Measurements from ENCODE around the gene DNAJB6.

Gene DNAJB6

DNA sequence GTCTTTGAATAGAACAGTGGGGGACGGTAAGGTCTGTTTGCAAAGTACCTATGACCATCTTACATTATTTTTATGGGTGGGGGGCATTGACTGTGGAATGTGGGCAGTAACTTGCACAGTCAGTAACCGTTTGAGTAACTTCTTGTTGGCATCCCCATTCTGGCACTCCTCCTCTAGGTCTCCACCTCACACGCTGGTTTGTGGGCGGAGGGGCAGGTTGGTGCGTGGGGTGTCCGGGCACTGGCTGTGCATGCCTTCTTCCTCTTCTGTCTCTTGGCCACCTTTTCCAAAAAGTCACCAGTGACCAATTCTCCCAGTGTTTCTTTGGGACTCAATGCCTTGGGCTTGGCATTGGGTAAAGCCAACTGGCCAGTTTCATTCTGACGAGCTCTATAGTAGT is 43.6 kb downstream of the DNAJB6 start:
- CTCF ChIA-PET, result interaction anchor here (1.1 to 2.3 kb wide), 4 partner anchors 9 to 24 kb away, joined by 3 to 8 read pairs (median 8); no protein-coding TSS in a partner anchor
- DNase-seq, result no peak
- H3K4me3 ChIP-seq (ENCODE audit: control insufficient read depth in 1 of 7, extremely low read depth in 1 of 7, insufficient read depth in 4 of 7, low read depth in 2 of 7, low read length in 6 of 7), result no peak overlapping the region
- H3K9me3 ChIP-seq (ENCODE audit: control extremely low read depth in 1 of 5, control insufficient read depth in 4 of 5, insufficient read depth in 2 of 5, low read depth in 1 of 5, low read length in 4 of 5), result no peaks in the 10 kb centered on the region
- H3K36me3 ChIP-seq (ENCODE audit: control insufficient read depth in 4 of 4, insufficient read depth in 4 of 4, low read length in 3 of 4), result peaks cover 23 to 87% (median 62%) of the 10 kb centered on the region in 4 experiments
- 95% methylated on average over 5 of the region's 7 CpGs for WGBS (ENCODE audit: insufficient coverage)
- H3K27ac ChIP-seq (ENCODE audit: insufficient read depth in 1 of 2, low read depth in 1 of 2, low read length in 2 of 2, poor library complexity in 1 of 2, severe bottlenecking in 2 of 2), result no peak overlapping the region
- POLR2A ChIA-PET, result interaction anchor here (0.8 kb wide), 1 partner anchor 148 kb away, joined by 3 read pairs; no protein-coding TSS in a partner anchor
- no peaks in the 10 kb centered on the region for H3K27me3 ChIP-seq (replicated peaks in 2 of 5; ENCODE audit: control insufficient read depth in 4 of 5, insufficient read depth in 5 of 5, low read length in 4 of 5)
- H3K4me1 ChIP-seq (ENCODE audit: control extremely low read depth in 1 of 4, control insufficient read depth in 4 of 4, insufficient read depth in 4 of 4, low read length in 3 of 4), result no peaks in the 10 kb centered on the region

DNA sequence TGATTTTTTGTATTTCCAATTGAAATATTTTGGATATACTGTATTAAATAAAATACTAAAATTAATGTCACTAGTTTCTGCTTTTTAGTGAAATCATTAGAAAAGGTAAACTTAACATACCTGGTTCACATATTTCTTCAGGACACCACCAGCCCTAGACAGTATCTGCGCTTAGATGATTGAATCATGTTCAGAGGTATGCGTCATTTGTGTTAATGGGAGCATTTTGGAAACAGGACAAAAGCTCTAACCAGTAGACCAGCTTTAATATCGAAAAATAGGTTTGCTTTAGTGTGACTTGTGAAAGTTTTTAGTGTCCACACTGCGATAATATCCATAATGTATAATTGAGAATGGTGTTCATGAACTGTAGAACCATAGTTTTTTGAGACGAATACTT is 47.1 kb downstream of the DNAJB6 start:
- DNase-seq, result no peak
- ChIA-PET CTCF (interaction anchor here (0.7 to 1.7 kb wide), 4 partner anchors 10 to 158 kb away, joined by 3 to 8 read pairs (median 4); no protein-coding TSS in a partner anchor), POLR2A (no interaction called here)
- H3K36me3 ChIP-seq (ENCODE audit: control insufficient read depth in 4 of 4, insufficient read depth in 4 of 4, low read length in 3 of 4), result peaks cover 21 to 71% (median 55%) of the 10 kb centered on the region in 4 experiments
- H3K27ac ChIP-seq (ENCODE audit: insufficient read depth in 1 of 2, low read depth in 1 of 2, low read length in 2 of 2, poor library complexity in 1 of 2, severe bottlenecking in 2 of 2), result no peak overlapping the region
- no peaks in the 10 kb centered on the region for H3K27me3 ChIP-seq (replicated peaks in 2 of 5; ENCODE audit: control insufficient read depth in 4 of 5, insufficient read depth in 5 of 5, low read length in 4 of 5)
- peaks cover 5 to 22% (median 19%) of the 10 kb centered on the region in 4 experiments for H3K4me1 ChIP-seq (ENCODE audit: control extremely low read depth in 1 of 4, control insufficient read depth in 4 of 4, insufficient read depth in 4 of 4, low read length in 3 of 4)
- H3K9me3 ChIP-seq (ENCODE audit: control extremely low read depth in 1 of 5, control insufficient read depth in 4 of 5, insufficient read depth in 2 of 5, low read depth in 1 of 5, low read length in 4 of 5), result no peaks in the 10 kb centered on the region
- WGBS (ENCODE audit: insufficient coverage), result 100% methylated on average over 2 of the region's 5 CpGs
- H3K4me3 ChIP-seq (ENCODE audit: control insufficient read depth in 1 of 7, extremely low read depth in 1 of 7, insufficient read depth in 4 of 7, low read depth in 2 of 7, low read length in 6 of 7), result no peak overlapping the region

DNA sequence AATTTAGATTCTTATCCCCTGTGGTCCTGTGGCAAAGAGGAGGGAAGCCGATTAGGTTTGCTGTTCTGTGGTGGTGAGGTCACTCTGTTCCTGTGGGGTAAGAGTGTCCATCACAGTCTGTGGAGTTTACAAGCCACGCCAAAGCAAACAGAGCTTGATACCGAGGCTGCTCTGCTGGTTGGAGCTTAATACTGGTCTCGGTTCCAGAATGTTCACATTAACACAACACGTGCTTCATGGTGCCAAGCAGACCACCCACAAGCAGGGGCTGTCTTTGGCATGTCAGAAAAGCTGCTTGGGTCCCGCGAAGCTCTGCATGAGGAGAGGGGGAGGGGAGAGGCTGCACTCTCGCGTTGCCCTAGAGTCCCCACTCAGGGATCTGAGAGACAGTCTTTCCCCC is 47.5 kb downstream of the DNAJB6 start:
- no peaks in the 10 kb centered on the region for H3K27me3 ChIP-seq (replicated peaks in 2 of 5; ENCODE audit: control insufficient read depth in 4 of 5, insufficient read depth in 5 of 5, low read length in 4 of 5)
- no peak overlapping the region for H3K27ac ChIP-seq (ENCODE audit: insufficient read depth in 1 of 2, low read depth in 1 of 2, low read length in 2 of 2, poor library complexity in 1 of 2, severe bottlenecking in 2 of 2)
- no peak overlapping the region for H3K4me3 ChIP-seq (ENCODE audit: control insufficient read depth in 1 of 7, extremely low read depth in 1 of 7, insufficient read depth in 4 of 7, low read depth in 2 of 7, low read length in 6 of 7)
- DNase-seq, result no peak
- peaks cover 17 to 70% (median 54%) of the 10 kb centered on the region in 4 experiments for H3K36me3 ChIP-seq (ENCODE audit: control insufficient read depth in 4 of 4, insufficient read depth in 4 of 4, low read length in 3 of 4)
- no peaks in the 10 kb centered on the region for H3K9me3 ChIP-seq (ENCODE audit: control extremely low read depth in 1 of 5, control insufficient read depth in 4 of 5, insufficient read depth in 2 of 5, low read depth in 1 of 5, low read length in 4 of 5)
- H3K4me1 ChIP-seq (ENCODE audit: control extremely low read depth in 1 of 4, control insufficient read depth in 4 of 4, insufficient read depth in 4 of 4, low read length in 3 of 4), result peaks cover 10 to 26% (median 23%) of the 10 kb centered on the region in 4 experiments
- ChIA-PET POLR2A (no interaction called here), CTCF (no interaction called here)
- WGBS (ENCODE audit: insufficient coverage), result 95% methylated on average over 9 of the region's 9 CpGs

DNA sequence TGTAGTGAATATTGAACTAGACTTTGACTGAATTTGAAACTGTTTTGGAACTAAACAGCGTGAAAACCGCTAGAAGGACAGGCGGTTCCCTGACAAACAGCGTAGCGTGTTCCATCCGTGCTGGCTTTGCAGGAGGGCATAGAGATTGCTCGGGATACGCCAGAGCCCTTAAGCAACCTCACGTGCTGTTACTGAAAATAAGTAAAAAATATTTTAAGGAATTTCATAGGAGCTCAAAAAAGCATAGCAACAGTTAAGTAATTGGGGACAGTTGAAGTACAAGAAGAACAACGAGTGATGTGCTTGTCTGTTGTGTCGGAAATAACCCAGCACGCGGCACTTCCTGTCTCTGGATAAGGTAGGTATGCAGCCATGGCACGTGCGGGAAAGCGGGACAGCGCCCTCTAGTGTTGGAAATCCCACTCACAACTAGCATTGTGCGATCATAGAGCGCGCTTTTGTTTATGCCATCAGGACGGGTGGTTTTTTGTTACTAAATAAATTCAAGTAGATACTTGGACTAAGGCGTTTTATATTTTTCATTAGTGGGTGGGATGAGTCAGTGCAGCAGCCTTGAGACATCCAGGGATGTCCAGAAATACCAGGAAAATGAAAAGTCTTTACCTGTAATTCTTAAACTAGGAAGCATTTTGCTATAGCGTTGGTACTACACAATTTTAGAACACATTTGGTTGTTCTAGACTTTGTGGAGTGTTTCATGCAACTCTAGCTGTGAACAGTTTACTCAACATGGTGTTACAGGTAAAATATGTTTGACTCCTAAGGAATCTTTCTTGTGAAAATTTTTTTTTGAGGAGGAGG is 50.4 kb downstream of the DNAJB6 start:
- WGBS (ENCODE audit: insufficient coverage), result 72% methylated on average over 13 of the region's 23 CpGs
- Histone ChIP-seq H3K9me3 (ENCODE audit: control extremely low read depth in 1 of 5, control insufficient read depth in 4 of 5, insufficient read depth in 2 of 5, low read depth in 1 of 5, low read length in 4 of 5) (no peaks in the 10 kb centered on the region), H3K4me1 (ENCODE audit: control extremely low read depth in 1 of 4, control insufficient read depth in 4 of 4, insufficient read depth in 4 of 4, low read length in 3 of 4) (peaks cover 20 to 51% (median 48%) of the 10 kb centered on the region in 4 experiments), H3K27me3 (replicated peaks in 2 of 5; ENCODE audit: control insufficient read depth in 4 of 5, insufficient read depth in 5 of 5, low read length in 4 of 5) (no peaks in the 10 kb centered on the region), H3K27ac (ENCODE audit: insufficient read depth in 1 of 2, low read depth in 1 of 2, low read length in 2 of 2, poor library complexity in 1 of 2, severe bottlenecking in 2 of 2) (peak overlapping the region in 1 of 2 experiments; percentile 12), H3K36me3 (ENCODE audit: control insufficient read depth in 4 of 4, insufficient read depth in 4 of 4, low read length in 3 of 4) (peaks cover 9 to 71% (median 44%) of the 10 kb centered on the region in 4 experiments), H3K4me3 (ENCODE audit: control insufficient read depth in 1 of 7, extremely low read depth in 1 of 7, insufficient read depth in 4 of 7, low read depth in 2 of 7, low read length in 6 of 7) (peak overlapping the region in 1 of 7 experiments; percentile 9)
- peak; percentile 85 to 94 (median 93) for DNase-seq
- ChIA-PET CTCF (interaction anchor here (0.7 to 5.3 kb wide), 16 partner anchors 8 to 1761 kb away, joined by 3 to 33 read pairs (median 4); no protein-coding TSS in a partner anchor), POLR2A (interaction anchor here (0.6 kb wide), 2 partner anchors 23 to 437 kb away, joined by 4 read pairs; no protein-coding TSS in a partner anchor)

DNA sequence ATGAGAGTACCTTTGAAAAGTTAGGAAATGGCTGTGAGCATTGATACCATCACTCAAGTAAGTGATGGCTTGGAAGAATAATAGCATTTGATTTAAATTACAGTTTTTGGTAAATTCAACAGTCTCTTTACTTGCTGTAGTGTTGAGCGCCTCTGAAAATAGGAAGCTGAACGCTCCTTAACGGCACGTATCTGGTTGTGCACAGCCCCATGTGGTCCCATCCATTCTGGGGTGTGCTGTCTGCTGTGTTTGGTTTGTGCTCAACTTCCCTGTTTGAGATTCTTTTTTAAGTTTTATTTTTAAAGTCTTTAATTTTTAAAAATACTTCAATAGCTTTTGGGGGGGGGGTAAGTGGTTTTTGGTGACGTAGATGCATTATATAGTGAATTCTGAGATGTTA is 51.5 kb downstream of the DNAJB6 start:
- Histone ChIP-seq H3K4me3 (ENCODE audit: control insufficient read depth in 1 of 7, extremely low read depth in 1 of 7, insufficient read depth in 4 of 7, low read depth in 2 of 7, low read length in 6 of 7) (peak overlapping the region in 1 of 7 experiments; percentile 38), H3K4me1 (ENCODE audit: control extremely low read depth in 1 of 4, control insufficient read depth in 4 of 4, insufficient read depth in 4 of 4, low read length in 3 of 4) (peaks cover 25 to 52% (median 48%) of the 10 kb centered on the region in 4 experiments), H3K27me3 (replicated peaks in 2 of 5; ENCODE audit: control insufficient read depth in 4 of 5, insufficient read depth in 5 of 5, low read length in 4 of 5) (no peaks in the 10 kb centered on the region), H3K27ac (ENCODE audit: insufficient read depth in 1 of 2, low read depth in 1 of 2, low read length in 2 of 2, poor library complexity in 1 of 2, severe bottlenecking in 2 of 2) (peak overlapping the region in 1 of 2 experiments; percentile 20), H3K36me3 (ENCODE audit: control insufficient read depth in 4 of 4, insufficient read depth in 4 of 4, low read length in 3 of 4) (peaks cover 5 to 64% (median 38%) of the 10 kb centered on the region in 4 experiments), H3K9me3 (ENCODE audit: control extremely low read depth in 1 of 5, control insufficient read depth in 4 of 5, insufficient read depth in 2 of 5, low read depth in 1 of 5, low read length in 4 of 5) (no peaks in the 10 kb centered on the region)
- WGBS (ENCODE audit: insufficient coverage), result 53% methylated on average over 4 of the region's 5 CpGs
- peak in 2 of 3 donors; percentile 66 to 72 for DNase-seq
- ChIA-PET POLR2A (no interaction called here), CTCF (interaction anchor here (0.8 to 5.3 kb wide), 11 partner anchors 9 to 162 kb away, joined by 3 to 33 read pairs (median 4); no protein-coding TSS in a partner anchor)

DNA sequence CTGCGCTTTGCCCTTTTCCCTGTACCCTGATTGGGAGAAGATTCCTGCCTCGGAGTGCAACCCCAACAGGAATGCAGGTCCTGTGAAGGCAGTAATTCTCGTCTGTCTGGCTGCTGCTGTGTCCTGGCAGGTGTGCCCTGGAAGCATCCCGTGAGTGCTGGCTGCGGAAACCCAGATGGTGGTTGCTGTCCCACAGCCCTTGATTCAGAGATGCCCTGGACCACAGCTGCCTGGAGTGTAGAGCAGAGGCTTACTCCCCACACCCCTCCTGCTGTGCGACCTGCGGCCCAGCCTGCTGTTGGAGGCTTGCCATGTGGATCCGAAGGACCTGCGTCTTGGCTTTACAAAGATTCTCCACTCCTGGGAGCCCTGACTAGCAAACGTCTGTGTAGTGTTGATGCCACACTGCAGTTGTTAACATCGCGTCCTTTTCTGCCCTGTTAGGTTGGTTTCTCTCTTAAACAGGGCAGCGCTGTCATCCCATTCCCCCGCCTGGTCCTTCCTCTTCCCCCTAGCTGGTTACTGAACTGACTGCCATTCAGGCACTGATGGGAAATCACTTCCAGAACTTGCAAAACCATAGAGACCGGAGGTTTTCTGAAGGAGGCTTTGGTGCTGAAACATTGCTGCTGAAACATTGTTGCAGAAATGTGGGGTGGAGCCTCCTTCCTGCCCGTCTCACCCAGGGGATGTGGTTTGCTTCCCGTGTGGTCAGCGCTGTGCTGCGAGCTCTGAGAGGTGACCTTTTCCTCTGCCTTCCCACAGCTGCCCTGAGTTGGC is 53.3 kb downstream of the DNAJB6 start:
- CTCF ChIA-PET, result interaction anchor here (0.7 to 5.3 kb wide), 8 partner anchors 9 to 51 kb away, joined by 3 to 33 read pairs (median 6); no protein-coding TSS in a partner anchor
- Histone ChIP-seq H3K36me3 (ENCODE audit: control insufficient read depth in 4 of 4, insufficient read depth in 4 of 4, low read length in 3 of 4) (peaks cover 0 to 52% (median 25%) of the 10 kb centered on the region in 4 experiments), H3K4me1 (ENCODE audit: control extremely low read depth in 1 of 4, control insufficient read depth in 4 of 4, insufficient read depth in 4 of 4, low read length in 3 of 4) (peaks cover 25 to 66% (median 58%) of the 10 kb centered on the region in 4 experiments), H3K9me3 (ENCODE audit: control extremely low read depth in 1 of 5, control insufficient read depth in 4 of 5, insufficient read depth in 2 of 5, low read depth in 1 of 5, low read length in 4 of 5) (no peaks in the 10 kb centered on the region), H3K4me3 (ENCODE audit: control insufficient read depth in 1 of 7, extremely low read depth in 1 of 7, insufficient read depth in 4 of 7, low read depth in 2 of 7, low read length in 6 of 7) (peak overlapping the region in 6 of 7 experiments; percentile 26 to 56 (median 42)), H3K27ac (ENCODE audit: insufficient read depth in 1 of 2, low read depth in 1 of 2, low read length in 2 of 2, poor library complexity in 1 of 2, severe bottlenecking in 2 of 2) (peak overlapping the region in 1 of 2 experiments; percentile 37), H3K27me3 (replicated peaks in 2 of 5; ENCODE audit: control insufficient read depth in 4 of 5, insufficient read depth in 5 of 5, low read length in 4 of 5) (no peaks in the 10 kb centered on the region)
- POLR2A ChIA-PET, result interaction anchor here (0.6 to 2.3 kb wide), 4 partner anchors 8 to 39 kb away, joined by 3 to 10 read pairs (median 4); no protein-coding TSS in a partner anchor
- DNase-seq, result peak in 2 of 3 donors; percentile 81 to 82
- WGBS (ENCODE audit: insufficient coverage), result 27% methylated on average over 18 of the region's 19 CpGs

Data from common myeloid progenitor, CD34-positive (primary cell).